BJ (cell line): ENCODE results near the gene CPED1. TPM values are rescaled to one million over a fixed set of nuclear protein-coding genes. Genes with fewer than 3 reads are reported as not detected.

Experiments used
- CTCF ChIA-PET: fragments of 350-600 bp; formaldehyde crosslinking; extraction: SDS; loops from one replicate; lab custom pipeline; 2021; ENCODE audit warnings: antibody characterized with exemption, inconsistent platforms; lab: Yijun Ruan, JAX
- POLR2A ChIA-PET: fragments of 300-600 bp; sonication (Branson Sonifier 250); formaldehyde crosslinking; extraction: SDS; loops from one replicate; lab custom pipeline; 2021; ENCODE audit warnings: antibody characterized with exemption; lab: Charles Lee
- DNase-seq: peaks from one replicate; pipeline ENCODE4 v3.0.0-alpha.2; 2011; ENCODE audit warnings: low read depth
- H3K27me3 ChIP-seq: 2 replicates; pipeline ENCODE4 v1.6.0; 2011; ENCODE audit warnings: low read length; ENCODE audit not compliant: control insufficient read depth, insufficient read depth
- H3K36me3 ChIP-seq: 2 replicates; pipeline ENCODE4 v1.5.1; 2011; ENCODE audit warnings: low read length; ENCODE audit not compliant: control insufficient read depth, insufficient read depth
- H3K4me3 ChIP-seq: 2 replicates; pipeline ENCODE4 v1.5.1; 2011; ENCODE audit warnings: low read depth, mild to moderate bottlenecking, control low read depth, low read length
- polyA plus RNA-seq: library from polyadenylated mRNA; depleted of rRNA; stranded (reverse); fragments of >200 nt; gene quantifications from 2 replicates; pipeline ENCODE4 v1.2.3, GENCODE V29; 2011
- TF ChIP-seq, protein P1 (sequence below): IDR thresholded peaks from 2 replicates; pipeline ENCODE4 v1.5.1; 2011; ENCODE audit warnings: low read depth, mild to moderate bottlenecking, control low read depth, inconsistent platforms, low read length, moderate library complexity; ENCODE audit not compliant: insufficient read depth

Gene CPED1
- polyA plus RNA-seq, 1 experiment, result 18.3 TPM

DNA sequence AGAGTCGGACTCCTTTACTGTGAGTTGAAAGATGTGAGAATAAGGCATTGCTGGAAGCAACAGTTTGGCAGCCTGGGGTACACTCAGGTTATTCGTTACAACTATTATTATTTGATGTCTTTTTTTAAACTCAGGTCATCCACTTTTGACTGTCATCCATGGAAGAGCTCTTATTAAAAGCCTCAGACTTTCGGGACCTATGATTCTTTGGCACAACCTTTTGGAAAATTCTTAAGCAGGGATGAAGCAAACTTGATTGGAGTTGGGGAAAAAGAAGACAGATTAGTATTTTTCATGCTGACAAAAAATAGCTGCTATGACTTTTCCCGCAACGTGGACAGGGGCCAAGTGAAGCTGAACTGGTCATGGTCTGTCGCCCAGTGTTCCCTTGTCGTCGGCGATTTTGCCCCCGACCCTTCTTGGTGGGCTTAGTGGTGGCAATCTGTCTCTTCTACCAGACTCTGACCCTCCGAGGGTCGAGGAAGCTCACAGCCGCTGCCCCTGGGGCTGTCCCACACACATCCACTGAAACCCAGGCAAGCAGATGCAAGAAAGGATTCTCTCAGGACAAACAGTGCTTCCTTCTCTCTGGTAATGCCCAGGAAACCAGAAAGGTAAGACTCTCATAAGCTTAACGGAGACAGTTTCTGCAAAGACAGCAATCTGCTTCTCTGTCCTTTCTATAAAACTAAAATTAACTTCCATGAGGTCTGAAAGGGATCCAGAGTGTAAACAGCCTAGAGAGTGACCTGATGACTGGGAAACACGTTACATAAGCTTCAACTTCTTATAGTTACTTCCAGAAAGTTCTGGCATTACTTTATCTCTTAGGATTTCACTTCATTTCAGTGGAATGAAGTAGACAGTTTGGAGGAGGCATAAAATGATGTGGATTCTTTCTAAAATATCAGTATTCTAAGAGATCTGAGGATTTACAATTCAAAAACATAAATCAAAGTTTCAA, 1.0 kb downstream of the CPED1 start:
- H3K27me3 ChIP-seq, result no peaks in the 10 kb centered on the region
- POLR2A ChIA-PET, result interaction anchor here (0.7 to 1.1 kb wide), 2 partner anchors 35 to 119 kb away, joined by 3 read pairs; no protein-coding TSS in a partner anchor
- DNase-seq, result no peak
- H3K36me3 ChIP-seq, result no peaks in the 10 kb centered on the region
- peak overlapping the region; percentile 45 for H3K4me3 ChIP-seq
- TF ChIP-seq, protein P1, sequence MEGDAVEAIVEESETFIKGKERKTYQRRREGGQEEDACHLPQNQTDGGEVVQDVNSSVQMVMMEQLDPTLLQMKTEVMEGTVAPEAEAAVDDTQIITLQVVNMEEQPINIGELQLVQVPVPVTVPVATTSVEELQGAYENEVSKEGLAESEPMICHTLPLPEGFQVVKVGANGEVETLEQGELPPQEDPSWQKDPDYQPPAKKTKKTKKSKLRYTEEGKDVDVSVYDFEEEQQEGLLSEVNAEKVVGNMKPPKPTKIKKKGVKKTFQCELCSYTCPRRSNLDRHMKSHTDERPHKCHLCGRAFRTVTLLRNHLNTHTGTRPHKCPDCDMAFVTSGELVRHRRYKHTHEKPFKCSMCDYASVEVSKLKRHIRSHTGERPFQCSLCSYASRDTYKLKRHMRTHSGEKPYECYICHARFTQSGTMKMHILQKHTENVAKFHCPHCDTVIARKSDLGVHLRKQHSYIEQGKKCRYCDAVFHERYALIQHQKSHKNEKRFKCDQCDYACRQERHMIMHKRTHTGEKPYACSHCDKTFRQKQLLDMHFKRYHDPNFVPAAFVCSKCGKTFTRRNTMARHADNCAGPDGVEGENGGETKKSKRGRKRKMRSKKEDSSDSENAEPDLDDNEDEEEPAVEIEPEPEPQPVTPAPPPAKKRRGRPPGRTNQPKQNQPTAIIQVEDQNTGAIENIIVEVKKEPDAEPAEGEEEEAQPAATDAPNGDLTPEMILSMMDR, result no peak
- CTCF ChIA-PET, result interaction anchor here (1.0 to 6.5 kb wide), 15 partner anchors 11 to 347 kb away, joined by 4 to 136 read pairs (median 5); no protein-coding TSS in a partner anchor

DNA sequence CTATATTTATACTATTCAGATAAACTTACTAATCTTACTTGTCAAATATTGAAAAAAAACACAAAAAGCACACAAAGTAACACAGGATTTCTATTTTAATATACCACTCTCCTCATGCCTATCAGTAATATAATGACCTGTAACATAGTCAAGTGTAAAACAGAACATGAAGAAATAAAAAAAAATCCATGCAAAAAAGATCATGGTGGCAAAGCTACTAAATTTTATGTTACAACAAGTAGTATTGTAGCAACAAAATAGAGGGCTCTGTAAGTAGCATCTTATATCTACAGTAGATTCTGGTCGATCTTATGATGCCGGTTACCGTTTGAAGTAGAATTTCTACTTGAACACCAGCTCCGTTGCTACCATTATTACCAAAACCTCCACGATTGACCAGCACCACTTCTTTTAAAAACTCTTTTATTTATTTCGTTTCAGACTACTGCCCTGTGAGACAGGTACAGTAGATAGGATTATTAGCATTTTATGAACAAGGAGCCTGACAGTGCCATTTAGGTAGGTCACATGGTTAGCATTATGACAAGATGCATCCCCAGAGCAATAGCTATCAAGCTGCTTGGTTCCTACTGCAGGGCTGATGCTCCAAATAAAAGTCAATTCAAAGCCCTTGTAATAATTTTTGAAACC, 2.1 kb downstream of the CPED1 start:
- TF ChIP-seq, protein P1, result no peak
- POLR2A ChIA-PET, result interaction anchor here (0.7 to 1.1 kb wide), 2 partner anchors 34 to 118 kb away, joined by 3 read pairs; no protein-coding TSS in a partner anchor
- DNase-seq, result no peak
- no peaks in the 10 kb centered on the region for H3K36me3 ChIP-seq
- H3K4me3 ChIP-seq, result peak overlapping the region; percentile 45
- CTCF ChIA-PET, result interaction anchor here (1.2 to 6.5 kb wide), 6 partner anchors 10 to 116 kb away, joined by 5 to 136 read pairs (median 6); no protein-coding TSS in a partner anchor
- no peaks in the 10 kb centered on the region for H3K27me3 ChIP-seq

DNA sequence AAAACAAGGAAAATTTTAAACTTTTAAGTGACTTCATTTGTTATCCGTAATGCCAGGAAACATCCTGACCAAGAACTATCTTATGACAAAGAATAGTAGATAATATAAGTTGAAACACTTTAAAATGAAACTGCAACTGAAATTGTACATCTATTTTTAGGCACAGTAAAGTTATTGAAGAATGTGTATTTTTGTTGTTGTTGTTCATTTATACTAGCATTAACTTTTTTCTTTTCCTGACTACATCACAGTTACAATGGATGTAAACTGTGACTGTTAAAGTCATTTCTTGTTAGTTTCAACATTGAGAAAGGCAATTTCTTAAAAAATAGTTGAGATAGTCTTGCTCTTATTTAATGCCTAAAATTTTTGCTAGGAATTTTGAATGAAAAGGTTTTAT, 2.6 kb downstream of the CPED1 start:
- DNase-seq, result no peak
- Histone ChIP-seq H3K27me3 (no peaks in the 10 kb centered on the region), H3K4me3 (peak overlapping the region; percentile 45), H3K36me3 (no peaks in the 10 kb centered on the region)
- ChIA-PET POLR2A (no interaction called here), CTCF (interaction anchor here (1.2 to 6.5 kb wide), 4 partner anchors 26 to 115 kb away, joined by 4 to 136 read pairs (median 37); no protein-coding TSS in a partner anchor)
- TF ChIP-seq, protein P1, result no peak

DNA sequence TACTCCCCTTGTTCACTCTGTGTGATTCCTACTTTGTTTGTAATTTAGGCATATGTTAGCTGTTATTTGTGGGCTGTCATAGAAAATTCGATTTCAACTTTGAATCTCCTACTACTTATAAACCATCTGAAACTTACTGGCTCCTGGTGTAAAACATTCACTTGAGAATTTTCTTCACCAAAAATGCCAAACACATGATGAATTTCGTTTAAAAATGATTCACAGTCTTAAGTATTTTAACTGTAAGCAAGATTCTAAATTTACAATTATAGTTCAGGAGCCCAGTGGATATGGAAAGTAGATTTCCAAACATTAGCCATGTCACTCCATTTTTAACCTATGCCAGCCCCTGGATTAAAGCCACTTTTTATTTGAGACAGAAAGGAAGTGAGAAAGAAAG, 3.1 kb downstream of the CPED1 start:
- peak overlapping the region; percentile 45 for H3K4me3 ChIP-seq
- no peaks in the 10 kb centered on the region for H3K27me3 ChIP-seq
- POLR2A ChIA-PET, result no interaction called here
- TF ChIP-seq, protein P1, result no peak
- CTCF ChIA-PET, result interaction anchor here (0.7 to 6.5 kb wide), 4 partner anchors 25 to 92 kb away, joined by 3 to 136 read pairs (median 5); no protein-coding TSS in a partner anchor
- peak; percentile 68 for DNase-seq
- H3K36me3 ChIP-seq, result no peaks in the 10 kb centered on the region
